ENCODE results near the gene ADCY5. TPM values are rescaled to one million over a fixed set of nuclear protein-coding genes. Genes with fewer than 3 reads are reported as not detected.

The ADCY5 gene
- polyA plus RNA-seq, 4 donors: 0.67 to 6.9 (median 5.0) TPM

- Histone ChIP-seq H3K27me3 (ENCODE audit: control insufficient read depth in 3 of 3, insufficient read depth in 3 of 3, low read length in 3 of 3) (no peaks in the 10 kb centered on the region), H3K4me1 (ENCODE audit: control insufficient read depth in 3 of 3, insufficient read depth in 2 of 3, low read depth in 1 of 3, low read length in 2 of 3) (no peaks in the 10 kb centered on the region), H3K36me3 (ENCODE audit: control insufficient read depth in 3 of 3, insufficient read depth in 2 of 3, low read depth in 1 of 3, low read length in 3 of 3) (peaks cover 0 to 10% (median 0%) of the 10 kb centered on the region in 3 donors), H3K4me3 (ENCODE audit: low read depth in 1 of 3, low read length in 3 of 3) (no peak overlapping the region), H3K27ac (ENCODE audit: low read depth in 1 of 3, low read length in 2 of 3) (no peak overlapping the region), H3K9me3 (ENCODE audit: control insufficient read depth in 2 of 2, insufficient read depth in 1 of 2, low read depth in 1 of 2, low read length in 1 of 2) (no peaks in the 10 kb centered on the region)
- FAIRE-seq (no peak), DNase-seq (no peak)
- 81 to 90% (median 82%) methylated on average over 5 of the region's 5 CpGs for WGBS, 3 donors
Measured at GRCh38 chr3:123278446-123278845, 170.4 kb downstream of the ADCY5 start.

DNA sequence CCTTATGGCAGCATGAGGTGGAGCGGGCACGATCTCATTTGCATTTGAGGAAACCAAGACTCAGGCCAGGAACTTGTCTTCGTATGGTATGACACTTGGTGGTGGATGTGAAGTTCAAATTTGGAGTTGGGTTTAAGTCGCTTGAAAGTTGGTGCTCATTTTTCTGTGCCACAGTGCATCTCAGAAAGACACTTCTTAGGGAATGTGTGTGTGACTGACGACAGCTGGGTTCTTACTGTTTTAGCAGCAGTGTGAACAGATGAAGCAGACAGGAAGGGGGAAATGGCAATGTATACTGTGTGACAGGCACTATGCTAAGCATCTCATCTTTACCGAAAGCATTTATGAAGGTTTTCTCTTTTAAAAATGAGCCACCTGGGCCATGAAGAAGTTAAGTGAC lies 171.8 kb downstream of the ADCY5 start:
- no peaks in the 10 kb centered on the region for H3K9me3 ChIP-seq (ENCODE audit: control insufficient read depth in 2 of 2, insufficient read depth in 1 of 2, low read depth in 1 of 2, low read length in 1 of 2)
- FAIRE-seq: no peak
- DNase-seq: no peak
- no peaks in the 10 kb centered on the region for H3K4me1 ChIP-seq (ENCODE audit: control insufficient read depth in 3 of 3, insufficient read depth in 2 of 3, low read depth in 1 of 3, low read length in 2 of 3)
- no peaks in the 10 kb centered on the region for H3K27me3 ChIP-seq (ENCODE audit: control insufficient read depth in 3 of 3, insufficient read depth in 3 of 3, low read length in 3 of 3)
- H3K27ac ChIP-seq (ENCODE audit: low read depth in 1 of 3, low read length in 2 of 3): no peak overlapping the region
- peaks cover 0 to 4% (median 0%) of the 10 kb centered on the region in 3 donors for H3K36me3 ChIP-seq (ENCODE audit: control insufficient read depth in 3 of 3, insufficient read depth in 2 of 3, low read depth in 1 of 3, low read length in 3 of 3)
- 81 to 91% (median 88%) methylated on average over 6 of the region's 6 CpGs for WGBS, 3 donors
- H3K4me3 ChIP-seq (ENCODE audit: low read depth in 1 of 3, low read length in 3 of 3): no peak overlapping the region

DNA sequence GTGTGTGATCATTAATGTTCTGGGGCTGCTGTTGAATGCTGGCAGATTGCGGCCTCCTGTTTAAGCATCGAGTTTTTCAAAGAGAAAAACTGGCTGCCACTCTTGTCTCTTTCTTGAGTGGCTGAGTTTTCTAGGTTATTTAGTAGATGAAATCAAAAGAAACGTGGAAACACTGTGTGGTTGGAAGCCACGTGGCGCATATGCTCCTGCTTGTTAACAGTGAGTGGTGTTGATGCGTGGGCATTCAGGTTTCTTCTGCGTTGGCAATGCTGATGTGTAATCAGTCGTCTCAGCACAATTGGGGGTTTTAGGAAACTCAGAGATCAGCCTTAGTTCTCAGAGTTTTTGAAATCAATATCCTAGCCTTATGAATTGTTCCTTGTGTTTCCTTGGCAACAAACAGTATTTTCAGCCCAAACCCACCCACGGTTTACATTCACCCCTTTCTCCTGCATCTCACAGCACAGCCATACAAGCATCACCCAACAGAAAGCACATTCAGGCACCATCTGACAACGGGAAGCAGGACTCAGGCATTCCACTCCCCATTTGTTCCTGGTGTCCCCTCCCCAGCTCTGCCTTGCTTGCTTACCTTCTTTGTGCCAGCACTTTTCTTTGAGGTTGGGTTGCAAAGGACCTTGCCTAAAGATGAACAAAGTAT lies 172.4 kb downstream of the ADCY5 start:
- WGBS, 3 donors: 84 to 87% (median 86%) methylated on average over 10 of the region's 10 CpGs
- no peaks in the 10 kb centered on the region for H3K4me1 ChIP-seq (ENCODE audit: control insufficient read depth in 3 of 3, insufficient read depth in 2 of 3, low read depth in 1 of 3, low read length in 2 of 3)
- FAIRE-seq: no peak
- peaks cover 0 to 5% (median 4%) of the 10 kb centered on the region in 3 donors for H3K36me3 ChIP-seq (ENCODE audit: control insufficient read depth in 3 of 3, insufficient read depth in 2 of 3, low read depth in 1 of 3, low read length in 3 of 3)
- no peaks in the 10 kb centered on the region for H3K9me3 ChIP-seq (ENCODE audit: control insufficient read depth in 2 of 2, insufficient read depth in 1 of 2, low read depth in 1 of 2, low read length in 1 of 2)
- no peak overlapping the region for H3K4me3 ChIP-seq (ENCODE audit: low read depth in 1 of 3, low read length in 3 of 3)
- H3K27me3 ChIP-seq (ENCODE audit: control insufficient read depth in 3 of 3, insufficient read depth in 3 of 3, low read length in 3 of 3): no peaks in the 10 kb centered on the region
- H3K27ac ChIP-seq (ENCODE audit: low read depth in 1 of 3, low read length in 2 of 3): no peak overlapping the region
- DNase-seq: no peak

- H3K27me3 ChIP-seq (ENCODE audit: control insufficient read depth in 3 of 3, insufficient read depth in 3 of 3, low read length in 3 of 3): no peaks in the 10 kb centered on the region
- 68 to 77% (median 69%) methylated on average over 3 of the region's 3 CpGs for WGBS, 3 donors
- FAIRE-seq (no peak), DNase-seq (no peak)
- no peaks in the 10 kb centered on the region for H3K9me3 ChIP-seq (ENCODE audit: control insufficient read depth in 2 of 2, insufficient read depth in 1 of 2, low read depth in 1 of 2, low read length in 1 of 2)
- no peak overlapping the region for H3K4me3 ChIP-seq (ENCODE audit: low read depth in 1 of 3, low read length in 3 of 3)
- H3K36me3 ChIP-seq (ENCODE audit: control insufficient read depth in 3 of 3, insufficient read depth in 2 of 3, low read depth in 1 of 3, low read length in 3 of 3): peaks cover 0 to 5% (median 2%) of the 10 kb centered on the region in 3 donors
- H3K4me1 ChIP-seq (ENCODE audit: control insufficient read depth in 3 of 3, insufficient read depth in 2 of 3, low read depth in 1 of 3, low read length in 2 of 3): no peaks in the 10 kb centered on the region
- H3K27ac ChIP-seq (ENCODE audit: low read depth in 1 of 3, low read length in 2 of 3): no peak overlapping the region
Measured at GRCh38 chr3:123275691-123276090, 173.2 kb downstream of the ADCY5 start.

GRCh38 chr3:123272547-123272946 lies 176.3 kb downstream of the ADCY5 start:
- WGBS, 3 donors: 96 to 99% (median 97%) methylated on average over 2 of the region's 2 CpGs
- no peaks in the 10 kb centered on the region for H3K27me3 ChIP-seq (ENCODE audit: control insufficient read depth in 3 of 3, insufficient read depth in 3 of 3, low read length in 3 of 3)
- H3K4me3 ChIP-seq (ENCODE audit: low read depth in 1 of 3, low read length in 3 of 3): no peak overlapping the region
- H3K27ac ChIP-seq (ENCODE audit: low read depth in 1 of 3, low read length in 2 of 3): no peak overlapping the region
- no peaks in the 10 kb centered on the region for H3K4me1 ChIP-seq (ENCODE audit: control insufficient read depth in 3 of 3, insufficient read depth in 2 of 3, low read depth in 1 of 3, low read length in 2 of 3)
- peaks cover 0 to 5% (median 0%) of the 10 kb centered on the region in 3 donors for H3K36me3 ChIP-seq (ENCODE audit: control insufficient read depth in 3 of 3, insufficient read depth in 2 of 3, low read depth in 1 of 3, low read length in 3 of 3)
- DNase-seq (no peak), FAIRE-seq (no peak)
- H3K9me3 ChIP-seq (ENCODE audit: control insufficient read depth in 2 of 2, insufficient read depth in 1 of 2, low read depth in 1 of 2, low read length in 1 of 2): no peaks in the 10 kb centered on the region

GRCh38 chr3:123271466-123272159 lies 177.3 kb downstream of the ADCY5 start:
- no peak for DNase-seq
- Histone ChIP-seq H3K27me3 (ENCODE audit: control insufficient read depth in 3 of 3, insufficient read depth in 3 of 3, low read length in 3 of 3) (no peaks in the 10 kb centered on the region), H3K9me3 (ENCODE audit: control insufficient read depth in 2 of 2, insufficient read depth in 1 of 2, low read depth in 1 of 2, low read length in 1 of 2) (no peaks in the 10 kb centered on the region), H3K36me3 (ENCODE audit: control insufficient read depth in 3 of 3, insufficient read depth in 2 of 3, low read depth in 1 of 3, low read length in 3 of 3) (peaks cover 0 to 5% (median 0%) of the 10 kb centered on the region in 3 donors), H3K27ac (ENCODE audit: low read depth in 1 of 3, low read length in 2 of 3) (no peak overlapping the region), H3K4me1 (ENCODE audit: control insufficient read depth in 3 of 3, insufficient read depth in 2 of 3, low read depth in 1 of 3, low read length in 2 of 3) (no peaks in the 10 kb centered on the region), H3K4me3 (ENCODE audit: low read depth in 1 of 3, low read length in 3 of 3) (no peak overlapping the region)
- WGBS, 3 donors: 69 to 77% (median 76%) methylated on average over 5 of the region's 5 CpGs
- FAIRE-seq: no peak

GRCh38 chr3:123270818-123271217 lies 178.1 kb downstream of the ADCY5 start:
- no peaks in the 10 kb centered on the region for H3K4me1 ChIP-seq (ENCODE audit: control insufficient read depth in 3 of 3, insufficient read depth in 2 of 3, low read depth in 1 of 3, low read length in 2 of 3)

GRCh38 chr3:123267821-123268220 lies 181.1 kb downstream of the ADCY5 start:
- 75 to 87% (median 82%) methylated on average over 2 of the region's 2 CpGs for WGBS, 3 donors
- FAIRE-seq: no peak
- Histone ChIP-seq H3K9me3 (ENCODE audit: control insufficient read depth in 2 of 2, insufficient read depth in 1 of 2, low read depth in 1 of 2, low read length in 1 of 2) (no peaks in the 10 kb centered on the region), H3K27me3 (ENCODE audit: control insufficient read depth in 3 of 3, insufficient read depth in 3 of 3, low read length in 3 of 3) (no peaks in the 10 kb centered on the region), H3K36me3 (ENCODE audit: control insufficient read depth in 3 of 3, insufficient read depth in 2 of 3, low read depth in 1 of 3, low read length in 3 of 3) (peaks cover 0 to 6% (median 5%) of the 10 kb centered on the region in 3 donors), H3K4me3 (ENCODE audit: low read depth in 1 of 3, low read length in 3 of 3) (no peak overlapping the region), H3K4me1 (ENCODE audit: control insufficient read depth in 3 of 3, insufficient read depth in 2 of 3, low read depth in 1 of 3, low read length in 2 of 3) (no peaks in the 10 kb centered on the region), H3K27ac (ENCODE audit: low read depth in 1 of 3, low read length in 2 of 3) (no peak overlapping the region)
- no peak for DNase-seq

More at GRCh38 chr3:123270818-123271217, 178.1 kb downstream of the ADCY5 start:
- DNase-seq (no peak), FAIRE-seq (no peak)
- Histone ChIP-seq H3K9me3 (ENCODE audit: control insufficient read depth in 2 of 2, insufficient read depth in 1 of 2, low read depth in 1 of 2, low read length in 1 of 2) (no peaks in the 10 kb centered on the region), H3K36me3 (ENCODE audit: control insufficient read depth in 3 of 3, insufficient read depth in 2 of 3, low read depth in 1 of 3, low read length in 3 of 3) (peaks cover 0 to 5% (median 0%) of the 10 kb centered on the region in 3 donors), H3K27ac (ENCODE audit: low read depth in 1 of 3, low read length in 2 of 3) (no peak overlapping the region), H3K27me3 (ENCODE audit: control insufficient read depth in 3 of 3, insufficient read depth in 3 of 3, low read length in 3 of 3) (no peaks in the 10 kb centered on the region), H3K4me3 (ENCODE audit: low read depth in 1 of 3, low read length in 3 of 3) (no peak overlapping the region)
- 92 to 94% (median 94%) methylated on average over 2 of the region's 2 CpGs for WGBS, 3 donors

All from small intestine (tissue), 7 donors.